Brain microvascular endothelial cell (primary cell): Measurements from ENCODE around the gene MRPL28.
"Not testable (repeated sequence)": the region's sequence is repeated elsewhere in the genome, so short reads cannot be mapped to it uniquely, and the experiment has no call there.

ENCODE experiments used
- DNase-seq: peaks from one replicate; pipeline ENCODE4 v3.0.0-alpha.2; 2020
- H3K27ac ChIP-seq: fragments of 250-450 bp; sonication (Bioruptor Pico); 2 replicates; pipeline ENCODE4 v1.5.1; 2020; ENCODE audit warnings: mild to moderate bottlenecking, moderate library complexity
- H3K27me3 ChIP-seq: fragments of 250-450 bp; sonication (Bioruptor Pico); replicated peaks from 2 replicates; pipeline ENCODE4 v1.5.1; 2020; ENCODE audit warnings: mild to moderate bottlenecking
- H3K36me3 ChIP-seq: fragments of 250-450 bp; sonication (Bioruptor Pico); replicated peaks from 2 replicates; pipeline ENCODE4 v1.5.1; 2020; ENCODE audit warnings: mild to moderate bottlenecking
- H3K4me3 ChIP-seq: 2 replicates; pipeline ENCODE4 v1.5.1; 2011; ENCODE audit warnings: low read depth, mild to moderate bottlenecking, control low read depth, low read length, moderate library complexity
- CTCF ChIP-seq: IDR thresholded peaks from 2 replicates; pipeline ENCODE4 v1.5.1; 2011; ENCODE audit warnings: low read depth, mild to moderate bottlenecking, moderate library complexity, low read length, control low read depth, inconsistent platforms; ENCODE audit errors: missing control alignments
- in situ Hi-C: cut with HindIII; loops from 2 replicates; pipeline ENCODE4 v1.10.0; 2017; ENCODE audit warnings: low sequenced_read_pairs, low pct_ligation_motif_present

The MRPL28 gene

GRCh38 chr16:370443-370842 is at the start of gene MRPL28:
Gene MRPL28 (minus strand): TSS chr16:370538. CDS start chr16:370218, 320 bp downstream.
- Histone ChIP-seq H3K27me3 (no peaks in the 10 kb centered on the region), H3K27ac (no peak within 1 kb of the TSS), H3K36me3 (peaks cover 45% of the 10 kb centered on the region), H3K4me3 (peak within 1 kb of the TSS; percentile 48)
- in situ Hi-C loops: no loop called here
- no peak for TF ChIP-seq CTCF
- peak; percentile 95 for DNase-seq

- H3K27me3 ChIP-seq, in situ Hi-C loops, H3K27ac ChIP-seq, H3K4me3 ChIP-seq, H3K36me3 ChIP-seq, DNase-seq: not testable (repeated sequence)
Observed at GRCh38 chr16:415170-415498, 44.8 kb upstream of the MRPL28 start.

GRCh38 chr16:414395-415169 is 44.2 kb upstream of the MRPL28 start:
- DNase-seq: no peak
- Histone ChIP-seq H3K27me3 (no peaks in the 10 kb centered on the region), H3K4me3 (no peak overlapping the region), H3K36me3 (peaks cover 2% of the 10 kb centered on the region), H3K27ac (no peak overlapping the region)
- no peak for TF ChIP-seq CTCF
- in situ Hi-C loops: no loop called here

- no peak for DNase-seq
- Histone ChIP-seq H3K4me3 (no peak overlapping the region), H3K36me3 (peaks cover 2% of the 10 kb centered on the region), H3K27ac (no peak overlapping the region), H3K27me3 (no peaks in the 10 kb centered on the region)
- in situ Hi-C loops: no loop called here
- TF ChIP-seq CTCF: no peak
Observed at GRCh38 chr16:411576-412265, 41.4 kb upstream of the MRPL28 start.

GRCh38 chr16:410516-411178 is 40.3 kb upstream of the MRPL28 start:
- Histone ChIP-seq H3K4me3 (no peak overlapping the region), H3K27ac (no peak overlapping the region), H3K36me3 (peaks cover 2% of the 10 kb centered on the region), H3K27me3 (no peaks in the 10 kb centered on the region)
- DNase-seq: no peak
- TF ChIP-seq CTCF: no peak
- in situ Hi-C loops: no loop called here

- TF ChIP-seq CTCF: no peak
- peaks cover 2% of the 10 kb centered on the region for H3K36me3 ChIP-seq
- H3K4me3 ChIP-seq: no peak overlapping the region
- in situ Hi-C loops: no loop called here
- no peak overlapping the region for H3K27ac ChIP-seq
- no peak for DNase-seq
- no peaks in the 10 kb centered on the region for H3K27me3 ChIP-seq
Observed at GRCh38 chr16:407253-407652, 36.9 kb upstream of the MRPL28 start.
